Activated naive CD4-positive, alpha-beta T cell treated with anti-CD3 and anti-CD28 coated beads for 36 hours (primary cell): ENCODE measurements around the gene ELF3. TPM values are rescaled to one million over a fixed set of nuclear protein-coding genes. Genes with fewer than 3 reads are reported as not detected.
"Not testable (repeated sequence)": the region's sequence is repeated elsewhere in the genome, so short reads cannot be mapped to it uniquely, and the experiment has no call there.

Experiments used
- CTCF ChIA-PET: fragments of 350-600 bp; sonication (Branson Sonifier 250); formaldehyde crosslinking; loops from one replicate; lab custom pipeline; 2021; ENCODE audit warnings: antibody characterized with exemption; lab: Charles Lee
- DNase-seq: peaks from one replicate; pipeline ENCODE4 v3.0.0-alpha.2; 2020
- H3K27ac Mint-ChIP-seq: one replicate; pipeline ENCODE4 v1.8.0; 2021; ENCODE audit warnings: mild to moderate bottlenecking, mixed read lengths
- H3K27me3 Mint-ChIP-seq: one replicate; pipeline ENCODE4 v1.8.0; 2021; ENCODE audit warnings: low read depth, mixed read lengths
- H3K36me3 Mint-ChIP-seq: one replicate; pipeline ENCODE4 v1.8.0; 2021; ENCODE audit warnings: low read depth, mixed read lengths
- H3K4me1 Mint-ChIP-seq: one replicate; pipeline ENCODE4 v1.8.0; 2021; ENCODE audit warnings: low read depth, mixed read lengths
- H3K4me3 Mint-ChIP-seq: one replicate; pipeline ENCODE4 v1.8.0; 2021; ENCODE audit warnings: mild to moderate bottlenecking, moderate library complexity, mixed read lengths
- H3K9me3 Mint-ChIP-seq: one replicate; pipeline ENCODE4 v1.8.0; 2021; ENCODE audit warnings: mixed read lengths
- intact Hi-C: fragments of 100-400 bp; cut with micrococcal nuclease; formaldehyde crosslinking; loops from one replicate; pipeline ENCODE4 v1.15.1; 2023
- total RNA-seq, 2 experiments: library from RNA; stranded (reverse); gene quantifications; one replicate each; pipeline ENCODE4 v1.2.3, GENCODE V29; 2021

The ELF3 gene
- total RNA-seq, 2 experiments from 2014 or later = 0.27 to 0.31 TPM

DNA sequence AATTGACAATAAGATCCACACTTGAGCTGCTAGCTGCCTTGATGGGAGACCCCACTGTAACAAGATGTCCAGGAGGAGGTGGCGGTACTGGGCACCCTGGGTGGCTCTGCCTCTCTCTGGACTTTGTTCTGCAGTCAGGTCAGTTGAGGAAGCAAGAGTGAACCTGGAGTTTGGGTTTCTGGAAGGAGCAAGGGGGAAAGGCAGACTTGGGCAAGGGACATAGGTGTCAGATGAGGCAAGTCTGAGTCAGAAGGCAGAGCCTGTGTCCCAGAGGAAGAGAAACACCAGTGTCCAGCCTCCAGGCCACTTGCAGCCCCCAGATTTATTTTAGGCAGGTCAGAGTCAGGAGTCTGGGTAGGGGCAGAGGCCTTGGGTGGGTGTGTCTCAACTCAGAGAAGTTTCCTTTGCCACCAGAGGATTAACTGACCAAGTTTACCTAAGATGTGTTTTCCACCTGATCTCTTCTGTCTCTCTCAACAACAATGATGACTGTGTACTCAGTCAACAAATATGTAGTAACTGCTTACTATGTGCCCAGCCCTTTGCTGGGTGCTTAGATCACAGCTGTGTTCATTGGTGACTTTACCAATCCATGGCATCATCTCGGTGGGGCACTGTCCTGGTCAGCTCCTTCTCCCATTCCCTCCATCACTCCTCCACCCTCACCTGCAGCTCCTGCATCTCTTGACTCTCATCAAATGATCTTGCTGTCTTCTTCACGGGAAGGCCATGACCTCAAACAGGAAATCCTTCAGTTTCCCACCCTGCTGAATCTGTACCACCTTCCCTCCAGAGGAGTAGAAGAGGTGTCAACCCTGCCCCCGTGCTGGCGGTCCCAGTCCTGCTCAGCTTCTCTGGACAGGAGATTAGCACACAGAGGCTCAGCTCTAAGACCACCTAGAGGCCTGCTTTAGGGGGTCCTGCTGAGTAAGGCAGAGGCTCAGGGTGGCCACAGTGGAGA lies 36.6 kb downstream of the ELF3 start:
- CTCF ChIA-PET = no interaction called here
- no peaks in the 10 kb centered on the region for H3K36me3 Mint-ChIP-seq

GRCh38 chr1:202047977-202048376 lies 37.6 kb downstream of the ELF3 start:
- Mint-ChIP-seq H3K4me3 (no peak overlapping the region), H3K27me3 (no peaks in the 10 kb centered on the region), H3K4me1 (no peaks in the 10 kb centered on the region), H3K36me3 (no peaks in the 10 kb centered on the region), H3K9me3 (no peaks in the 10 kb centered on the region), H3K27ac (no peak overlapping the region)
- CTCF ChIA-PET = no interaction called here
- intact Hi-C loops = no loop called here
- DNase-seq = no peak

More for the DNA sequence above, 36.6 kb downstream of the ELF3 start:
- intact Hi-C loops = no loop called here
- H3K4me1 Mint-ChIP-seq = no peaks in the 10 kb centered on the region
- H3K4me3 Mint-ChIP-seq = no peak overlapping the region
- no peaks in the 10 kb centered on the region for H3K9me3 Mint-ChIP-seq
- H3K27ac Mint-ChIP-seq = no peak overlapping the region
- H3K27me3 Mint-ChIP-seq = no peaks in the 10 kb centered on the region
- no peak for DNase-seq

DNA sequence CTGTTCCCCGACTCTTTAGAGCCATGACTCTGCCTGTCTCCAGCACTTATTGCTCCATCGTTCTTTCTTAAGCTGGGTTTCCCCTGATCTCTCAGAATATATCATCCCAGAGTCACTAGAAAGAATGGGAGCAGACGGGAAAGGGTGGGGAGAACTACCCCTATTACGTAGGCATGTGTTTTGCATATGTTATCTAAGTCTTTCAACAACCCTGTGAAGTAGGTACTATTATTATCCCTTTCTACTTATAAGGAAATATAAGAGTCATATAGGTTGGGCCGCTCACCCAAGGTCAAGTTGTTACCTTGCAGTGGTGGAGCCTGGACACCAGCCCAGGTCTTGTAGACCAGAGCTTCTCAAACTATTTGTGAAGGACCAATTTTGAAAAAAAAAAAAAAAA lies 38.7 kb downstream of the ELF3 start:
- H3K9me3 Mint-ChIP-seq = no peaks in the 10 kb centered on the region
- intact Hi-C loops = no loop called here
- no peaks in the 10 kb centered on the region for H3K36me3 Mint-ChIP-seq
- peak overlapping the region; percentile 1 for H3K27ac Mint-ChIP-seq
- no peak overlapping the region for H3K4me3 Mint-ChIP-seq
- CTCF ChIA-PET = interaction anchor here (0.6 kb wide), 1 partner anchor 153 kb away, joined by 3 read pairs; no protein-coding TSS in a partner anchor
- H3K4me1 Mint-ChIP-seq = no peaks in the 10 kb centered on the region
- no peak for DNase-seq
- H3K27me3 Mint-ChIP-seq = no peaks in the 10 kb centered on the region

DNA sequence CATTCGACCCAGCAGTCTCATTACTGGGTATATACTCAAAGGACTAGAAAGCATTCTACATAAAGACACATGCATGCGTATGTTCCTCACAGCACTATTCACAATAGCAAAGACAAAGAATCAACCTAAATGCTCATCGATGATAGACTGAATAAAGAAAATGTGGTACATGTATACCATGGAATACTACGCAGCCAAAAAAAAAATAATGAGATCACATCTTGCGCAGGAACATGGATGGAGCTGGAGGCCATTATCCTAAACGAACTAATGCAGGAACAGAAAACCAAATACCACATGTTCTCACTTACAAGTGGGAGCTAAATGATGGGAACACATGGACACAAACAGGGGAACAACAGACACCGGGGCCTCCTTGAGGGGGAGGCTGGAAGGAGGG lies 43.7 kb downstream of the ELF3 start:
- H3K4me3 Mint-ChIP-seq = no peak overlapping the region
- H3K27ac Mint-ChIP-seq = no peak overlapping the region
- DNase-seq = no peak
- H3K36me3 Mint-ChIP-seq = no peaks in the 10 kb centered on the region
- H3K9me3 Mint-ChIP-seq = no peaks in the 10 kb centered on the region
- H3K4me1 Mint-ChIP-seq = no peaks in the 10 kb centered on the region
- CTCF ChIA-PET = no interaction called here
- intact Hi-C loops = no loop called here
- H3K27me3 Mint-ChIP-seq = no peaks in the 10 kb centered on the region

DNA sequence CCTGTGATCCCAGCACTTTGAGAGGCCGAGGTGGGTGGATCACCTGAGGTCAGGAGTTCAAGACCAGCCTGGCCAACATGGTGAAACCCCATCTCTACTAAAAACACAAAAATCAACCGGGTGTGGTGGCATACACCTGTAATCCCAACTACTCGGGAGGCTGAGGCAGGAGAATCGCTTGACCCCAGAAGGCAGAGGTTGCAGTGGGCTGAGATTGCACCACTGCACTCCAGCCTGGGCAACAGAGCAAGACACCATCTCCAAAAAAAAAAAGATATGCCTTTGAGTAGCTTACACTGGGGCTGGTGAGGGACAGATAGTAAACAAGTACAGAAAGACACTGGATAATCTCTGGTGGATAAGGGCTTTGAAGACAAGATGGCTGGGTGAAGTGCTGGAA lies 44.3 kb downstream of the ELF3 start:
- H3K4me3 Mint-ChIP-seq, H3K4me1 Mint-ChIP-seq, DNase-seq, H3K9me3 Mint-ChIP-seq, H3K27me3 Mint-ChIP-seq, intact Hi-C loops, H3K36me3 Mint-ChIP-seq, H3K27ac Mint-ChIP-seq: not testable (repeated sequence)
- CTCF ChIA-PET = interaction anchor here (0.7 kb wide), 1 partner anchor 1094 kb away, joined by 8 read pairs; no protein-coding TSS in a partner anchor

GRCh38 chr1:202056644-202057334 lies 46.4 kb downstream of the ELF3 start:
- intact Hi-C loops = no loop called here
- peak overlapping the region; percentile 24 for H3K27ac Mint-ChIP-seq

DNA sequence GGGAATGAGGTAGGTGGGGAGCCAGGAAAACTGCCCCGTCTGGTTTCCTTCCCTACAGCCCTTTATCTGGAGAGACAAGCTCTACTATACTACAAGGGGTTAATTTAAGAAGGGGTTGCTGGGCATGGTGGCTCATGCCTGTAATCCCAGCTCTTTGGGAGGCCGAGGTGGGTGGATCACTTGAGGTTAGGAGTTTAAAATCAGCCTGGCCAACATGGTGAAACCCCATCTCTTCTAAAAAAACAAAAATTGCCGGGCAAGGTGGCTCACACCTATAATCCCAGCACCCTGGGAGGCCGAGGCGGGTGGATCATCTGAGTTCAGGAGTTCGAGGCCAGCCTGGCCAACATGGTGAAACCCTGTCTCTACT lies 46.9 kb downstream of the ELF3 start:
- H3K36me3 Mint-ChIP-seq, CTCF ChIA-PET, H3K4me1 Mint-ChIP-seq, H3K4me3 Mint-ChIP-seq, H3K27ac Mint-ChIP-seq, H3K27me3 Mint-ChIP-seq, DNase-seq, H3K9me3 Mint-ChIP-seq, intact Hi-C loops: not testable (repeated sequence)

More at GRCh38 chr1:202056644-202057334, 46.4 kb downstream of the ELF3 start:
- peaks cover 3% of the 10 kb centered on the region for H3K27me3 Mint-ChIP-seq
- H3K4me3 Mint-ChIP-seq = no peak overlapping the region
- no peaks in the 10 kb centered on the region for H3K36me3 Mint-ChIP-seq
- no peaks in the 10 kb centered on the region for H3K4me1 Mint-ChIP-seq
- no peaks in the 10 kb centered on the region for H3K9me3 Mint-ChIP-seq
- DNase-seq = no peak
- CTCF ChIA-PET = no interaction called here

DNA sequence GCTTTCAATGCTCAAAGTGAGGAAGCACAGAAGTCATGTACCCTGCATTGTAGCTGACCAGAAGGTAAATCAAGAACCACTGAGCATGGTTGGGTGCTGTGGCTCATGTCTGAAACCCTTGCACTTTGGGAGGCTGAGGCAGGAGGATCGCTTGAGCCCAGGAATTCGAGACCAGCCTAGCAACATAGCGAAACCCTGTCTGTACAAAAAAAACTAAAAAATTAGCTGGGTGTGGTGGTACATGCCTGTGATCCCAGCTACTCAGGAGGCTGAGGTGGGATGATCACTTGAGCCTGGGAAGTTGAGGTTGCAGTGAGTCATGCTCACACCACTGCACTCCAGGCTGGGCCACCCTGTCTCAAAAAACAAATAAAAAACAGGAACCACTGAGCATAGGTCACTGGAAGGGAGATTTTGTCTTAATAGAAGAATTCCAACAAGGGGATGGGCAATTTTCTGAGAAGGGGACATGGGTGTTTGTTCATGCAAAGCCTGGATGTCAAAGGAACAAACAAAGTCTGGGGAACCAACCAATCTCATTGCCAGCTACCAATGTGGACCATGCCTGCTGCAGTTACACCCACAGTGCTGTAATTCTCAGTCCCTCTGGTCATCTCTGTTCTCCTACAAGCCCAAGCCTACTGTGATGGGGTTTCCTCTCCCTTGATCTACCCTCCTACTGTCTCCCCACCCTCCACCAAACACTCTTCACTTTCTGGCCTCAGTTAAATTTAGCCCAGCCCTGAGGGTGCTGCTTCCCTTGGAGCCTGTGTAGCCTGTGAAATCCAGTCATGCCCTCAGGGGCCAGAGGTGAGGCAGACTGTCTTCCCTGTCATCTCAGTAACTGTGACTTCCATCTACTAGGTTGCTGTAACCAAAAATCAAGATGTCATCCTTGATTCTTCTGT lies 47.9 kb downstream of the ELF3 start:
- Mint-ChIP-seq H3K4me1 (no peaks in the 10 kb centered on the region), H3K27ac (no peak overlapping the region), H3K4me3 (no peak overlapping the region), H3K9me3 (no peaks in the 10 kb centered on the region), H3K27me3 (peaks cover 3% of the 10 kb centered on the region), H3K36me3 (no peaks in the 10 kb centered on the region)
- DNase-seq = no peak
- CTCF ChIA-PET = no interaction called here
- intact Hi-C loops = no loop called here

- H3K27ac Mint-ChIP-seq = no peak overlapping the region
- DNase-seq = no peak
- H3K9me3 Mint-ChIP-seq = no peaks in the 10 kb centered on the region
- intact Hi-C loops = no loop called here
- H3K27me3 Mint-ChIP-seq = peaks cover 3% of the 10 kb centered on the region
- H3K4me1 Mint-ChIP-seq = no peaks in the 10 kb centered on the region
- CTCF ChIA-PET = no interaction called here
- no peak overlapping the region for H3K4me3 Mint-ChIP-seq
- no peaks in the 10 kb centered on the region for H3K36me3 Mint-ChIP-seq
Measured at GRCh38 chr1:202061055-202061454, 50.7 kb downstream of the ELF3 start.

DNA sequence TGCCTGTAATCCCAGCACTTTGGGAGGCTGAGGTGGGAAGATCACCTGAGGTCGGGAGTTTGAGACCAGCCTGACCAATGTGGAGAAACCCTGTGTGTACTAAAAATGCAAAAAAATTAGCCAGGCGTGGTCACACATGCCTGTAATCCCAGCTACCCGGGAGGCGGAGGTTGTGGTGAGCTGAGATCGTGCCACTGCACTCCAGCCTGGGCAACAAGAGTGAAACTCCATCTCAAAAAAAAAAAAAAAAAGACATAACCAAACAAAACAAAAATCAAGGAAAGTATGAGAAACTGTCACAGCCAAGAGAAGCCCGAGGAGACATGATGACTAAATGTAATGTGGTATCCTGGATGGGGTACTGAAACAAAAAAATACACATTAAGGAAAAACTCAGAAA lies 51.4 kb downstream of the ELF3 start:
- H3K9me3 Mint-ChIP-seq, H3K36me3 Mint-ChIP-seq, H3K4me1 Mint-ChIP-seq, H3K27me3 Mint-ChIP-seq, CTCF ChIA-PET, DNase-seq, H3K4me3 Mint-ChIP-seq, intact Hi-C loops, H3K27ac Mint-ChIP-seq: not testable (repeated sequence)

- intact Hi-C loops, H3K36me3 Mint-ChIP-seq, CTCF ChIA-PET, DNase-seq, H3K4me3 Mint-ChIP-seq, H3K9me3 Mint-ChIP-seq, H3K4me1 Mint-ChIP-seq, H3K27me3 Mint-ChIP-seq, H3K27ac Mint-ChIP-seq: not testable (repeated sequence)
Measured at GRCh38 chr1:202062636-202063035, 52.2 kb downstream of the ELF3 start.

DNA sequence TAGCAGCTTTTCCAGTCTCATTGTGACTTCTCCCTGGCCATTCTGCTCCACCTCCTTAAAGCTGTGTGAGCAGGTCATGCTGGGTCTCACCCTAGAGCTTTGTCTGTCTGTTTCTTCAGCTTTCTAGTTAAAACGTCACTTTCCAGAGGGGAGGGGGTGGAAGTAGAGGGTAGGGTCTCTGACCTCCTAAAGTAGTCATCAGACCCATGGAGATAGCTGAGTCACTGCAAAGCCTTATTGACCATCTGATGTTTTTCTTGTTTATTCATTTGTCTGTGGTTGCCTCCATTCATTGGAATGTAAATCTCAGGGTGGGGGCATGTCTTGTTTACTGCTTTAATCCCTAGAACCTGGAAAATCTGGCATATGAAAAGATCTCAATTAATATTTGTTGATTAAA lies 52.7 kb downstream of the ELF3 start:
- Mint-ChIP-seq H3K27ac (no peak overlapping the region), H3K9me3 (no peaks in the 10 kb centered on the region), H3K4me3 (no peak overlapping the region), H3K4me1 (no peaks in the 10 kb centered on the region), H3K36me3 (no peaks in the 10 kb centered on the region), H3K27me3 (peaks cover 3% of the 10 kb centered on the region)
- CTCF ChIA-PET = no interaction called here
- intact Hi-C loops = no loop called here
- DNase-seq = no peak
